ENCODE measurements around the gene RUFY2.

The RUFY2 gene

DNA sequence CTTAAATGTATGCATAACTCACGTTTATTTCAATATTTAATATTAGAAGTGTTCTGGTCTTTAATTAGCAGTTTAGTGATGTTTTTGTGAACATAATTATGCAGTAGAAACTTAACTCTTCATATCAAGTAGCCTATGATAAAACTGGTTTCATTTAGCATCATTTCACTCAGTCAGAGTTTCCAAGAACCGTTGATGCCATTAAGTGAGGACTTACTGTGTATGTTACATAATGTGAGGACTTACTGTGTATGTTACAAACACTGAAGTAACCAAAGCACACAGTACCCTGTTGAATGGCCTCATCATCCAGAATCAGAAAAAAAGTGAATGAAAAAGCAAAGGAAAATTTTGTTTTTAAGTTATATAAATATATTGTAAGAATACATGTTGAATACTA lies 41.5 kb downstream of the RUFY2 start:
- TF ChIP-seq, protein P1, sequence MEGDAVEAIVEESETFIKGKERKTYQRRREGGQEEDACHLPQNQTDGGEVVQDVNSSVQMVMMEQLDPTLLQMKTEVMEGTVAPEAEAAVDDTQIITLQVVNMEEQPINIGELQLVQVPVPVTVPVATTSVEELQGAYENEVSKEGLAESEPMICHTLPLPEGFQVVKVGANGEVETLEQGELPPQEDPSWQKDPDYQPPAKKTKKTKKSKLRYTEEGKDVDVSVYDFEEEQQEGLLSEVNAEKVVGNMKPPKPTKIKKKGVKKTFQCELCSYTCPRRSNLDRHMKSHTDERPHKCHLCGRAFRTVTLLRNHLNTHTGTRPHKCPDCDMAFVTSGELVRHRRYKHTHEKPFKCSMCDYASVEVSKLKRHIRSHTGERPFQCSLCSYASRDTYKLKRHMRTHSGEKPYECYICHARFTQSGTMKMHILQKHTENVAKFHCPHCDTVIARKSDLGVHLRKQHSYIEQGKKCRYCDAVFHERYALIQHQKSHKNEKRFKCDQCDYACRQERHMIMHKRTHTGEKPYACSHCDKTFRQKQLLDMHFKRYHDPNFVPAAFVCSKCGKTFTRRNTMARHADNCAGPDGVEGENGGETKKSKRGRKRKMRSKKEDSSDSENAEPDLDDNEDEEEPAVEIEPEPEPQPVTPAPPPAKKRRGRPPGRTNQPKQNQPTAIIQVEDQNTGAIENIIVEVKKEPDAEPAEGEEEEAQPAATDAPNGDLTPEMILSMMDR (conservative IDR thresholded peaks at IDR 0.05; ENCODE audit: low read depth, low read length), result no peak
- H3K4me3 ChIP-seq (ENCODE audit: low read depth, low read length), result no peak overlapping the region
- DNase-seq (ENCODE audit: low read depth), result no peak

GRCh38 chr10:68364101-68364886 lies 42.8 kb downstream of the RUFY2 start:
- H3K4me3 ChIP-seq (ENCODE audit: low read depth, low read length), result no peak overlapping the region
- DNase-seq (ENCODE audit: low read depth), result no peak
- TF ChIP-seq, protein P1 (conservative IDR thresholded peaks at IDR 0.05; ENCODE audit: low read depth, low read length), result no peak

GRCh38 chr10:68362590-68362989 lies 44.5 kb downstream of the RUFY2 start:
- TF ChIP-seq, protein P1 (conservative IDR thresholded peaks at IDR 0.05; ENCODE audit: low read depth, low read length), result no peak
- DNase-seq (ENCODE audit: low read depth), result no peak
- no peak overlapping the region for H3K4me3 ChIP-seq (ENCODE audit: low read depth, low read length)

GRCh38 chr10:68359189-68359588 lies 47.9 kb downstream of the RUFY2 start:
- no peak for DNase-seq (ENCODE audit: low read depth)
- H3K4me3 ChIP-seq (ENCODE audit: low read depth, low read length), result no peak overlapping the region
- TF ChIP-seq, protein P1 (conservative IDR thresholded peaks at IDR 0.05; ENCODE audit: low read depth, low read length), result no peak

GRCh38 chr10:68353537-68353936 lies 53.5 kb downstream of the RUFY2 start:
- TF ChIP-seq, protein P1 (conservative IDR thresholded peaks at IDR 0.05; ENCODE audit: low read depth, low read length), result no peak
- no peak overlapping the region for H3K4me3 ChIP-seq (ENCODE audit: low read depth, low read length)
- no peak for DNase-seq (ENCODE audit: low read depth)

DNA sequence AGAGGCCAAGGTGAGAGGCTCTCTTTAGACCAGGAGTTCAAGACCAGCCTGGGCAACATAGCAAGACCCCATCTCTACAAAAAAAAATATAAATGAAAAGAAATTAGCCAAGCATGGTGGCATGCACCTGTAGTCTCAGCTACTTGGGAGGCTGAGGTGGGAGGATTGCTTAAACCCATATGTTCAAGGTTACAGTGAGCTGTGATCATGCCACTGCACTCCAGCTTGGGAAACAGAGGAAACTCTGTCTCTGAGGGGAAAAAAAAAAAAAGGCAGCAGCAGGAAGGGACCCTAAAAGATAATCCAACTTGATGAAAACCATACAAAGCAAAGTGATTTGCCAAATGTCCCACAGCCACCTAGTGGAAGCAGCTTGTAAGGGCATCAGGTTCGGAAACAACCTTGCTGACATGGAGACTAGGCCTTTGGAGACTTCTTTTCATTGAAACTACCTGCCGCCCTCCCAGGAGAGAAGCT lies 58.8 kb downstream of the RUFY2 start:
- DNase-seq (ENCODE audit: low read depth), result peak; percentile 78
- no peak overlapping the region for H3K4me3 ChIP-seq (ENCODE audit: low read depth, low read length)
- TF ChIP-seq, protein P1 (conservative IDR thresholded peaks at IDR 0.05; ENCODE audit: low read depth, low read length), result peak; percentile 83

DNA sequence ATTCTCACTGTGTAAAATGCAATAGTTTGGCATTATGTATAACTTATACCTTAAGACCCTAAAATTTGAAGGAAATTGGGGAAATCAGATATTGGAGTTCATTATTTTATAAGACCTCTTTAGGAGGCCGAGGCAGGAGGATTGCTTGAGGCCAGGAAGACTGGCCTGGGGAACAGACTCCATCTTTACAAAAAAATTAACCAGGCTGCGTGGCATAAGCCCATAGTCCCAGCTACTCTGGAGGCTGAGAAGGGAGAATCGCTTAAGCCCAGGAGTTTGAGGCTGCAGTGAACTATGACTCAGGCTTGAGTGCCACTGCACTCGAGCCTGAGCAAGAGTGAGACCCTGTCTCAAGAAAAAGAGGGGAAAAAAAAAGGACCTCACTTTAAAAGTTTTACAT lies 60.3 kb downstream of the RUFY2 start:
- no peak for DNase-seq (ENCODE audit: low read depth)
- TF ChIP-seq, protein P1 (conservative IDR thresholded peaks at IDR 0.05; ENCODE audit: low read depth, low read length), result no peak
- H3K4me3 ChIP-seq (ENCODE audit: low read depth, low read length), result no peak overlapping the region

All from choroid plexus epithelial cell (primary cell).